ENCODE measurements around the gene KLK5. TPM values are rescaled to one million over a fixed set of nuclear protein-coding genes. Genes with fewer than 3 reads are reported as not detected.

Gene KLK5
- total and polyA plus RNA-seq, 2 of the 13 experiments (the other 11 are each of a cell fraction or from before 2014, with no cell fraction given): not detected

DNA sequence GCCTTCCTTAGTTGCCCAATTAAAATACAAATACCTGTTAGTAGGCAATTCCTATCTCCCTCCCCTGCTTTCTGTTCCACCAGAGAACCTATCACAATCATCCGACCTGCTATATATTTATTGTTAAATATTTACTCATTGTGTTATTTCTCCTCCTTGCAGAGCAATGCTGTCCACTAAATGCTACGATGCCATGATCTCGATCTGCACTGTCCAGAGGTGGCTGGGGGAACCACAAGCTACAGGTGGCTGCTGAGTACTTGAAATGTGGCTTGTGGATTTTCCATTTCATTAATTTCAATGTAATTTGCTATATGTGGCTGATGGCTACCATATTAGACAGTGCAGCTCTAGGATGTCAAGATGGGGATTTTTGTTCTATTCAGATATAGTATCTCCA is 11.4 kb upstream of the KLK5 start:
- H3K27ac ChIP-seq (ENCODE audit: extremely low read length, insufficient read depth, low read length): no peak overlapping the region
- no peak overlapping the region for H3K4me3 ChIP-seq (replicated peaks in 1 of 3; ENCODE audit: insufficient read depth in 1 of 3, low read depth in 2 of 3, low read length in 3 of 3)
- ChIA-PET POLR2A (no interaction called here), CTCF (ENCODE audit: low intra/inter-chr PET ratio, low total read pairs) (no interaction called here)
- H3K36me3 ChIP-seq (replicated peaks in 1 of 2; ENCODE audit: control insufficient read depth in 1 of 2, insufficient read depth in 2 of 2, low read length in 2 of 2): no peaks in the 10 kb centered on the region
- 2% methylated on average over 3 of the region's 3 CpGs for WGBS (ENCODE audit: low lambda C conversion rate)
- BruUV-seq (replicated peaks): no TSS peak
- peaks cover 0 to 3% of the 10 kb centered on the region in 2 experiments; a peak in 2 of 5 replicates for H3K27me3 ChIP-seq (ENCODE audit: control insufficient read depth in 1 of 2, insufficient read depth in 2 of 2, low read length in 2 of 2)
- no peak overlapping the region for H2AFZ ChIP-seq (ENCODE audit: low read length)
- H3K79me2 ChIP-seq (ENCODE audit: insufficient read depth, low read length): no peaks in the 10 kb centered on the region
- no peak overlapping the region for H3K9ac ChIP-seq (ENCODE audit: insufficient read depth, low read depth, low read length)
- no peak overlapping the region for H3K4me2 ChIP-seq (ENCODE audit: low read depth, low read length)
- no peaks in the 10 kb centered on the region for H3K9me3 ChIP-seq (ENCODE audit: low read length)
- TF ChIP-seq, protein P1, sequence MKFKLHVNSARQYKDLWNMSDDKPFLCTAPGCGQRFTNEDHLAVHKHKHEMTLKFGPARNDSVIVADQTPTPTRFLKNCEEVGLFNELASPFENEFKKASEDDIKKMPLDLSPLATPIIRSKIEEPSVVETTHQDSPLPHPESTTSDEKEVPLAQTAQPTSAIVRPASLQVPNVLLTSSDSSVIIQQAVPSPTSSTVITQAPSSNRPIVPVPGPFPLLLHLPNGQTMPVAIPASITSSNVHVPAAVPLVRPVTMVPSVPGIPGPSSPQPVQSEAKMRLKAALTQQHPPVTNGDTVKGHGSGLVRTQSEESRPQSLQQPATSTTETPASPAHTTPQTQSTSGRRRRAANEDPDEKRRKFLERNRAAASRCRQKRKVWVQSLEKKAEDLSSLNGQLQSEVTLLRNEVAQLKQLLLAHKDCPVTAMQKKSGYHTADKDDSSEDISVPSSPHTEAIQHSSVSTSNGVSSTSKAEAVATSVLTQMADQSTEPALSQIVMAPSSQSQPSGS (CRISPR knock-in tag; IDR thresholded peaks at IDR 0.05): no peak
- no peak for TF ChIP-seq NFYC (CRISPR knock-in tag; IDR thresholded peaks at IDR 0.05)
- no peak for TF ChIP-seq SMYD3 (CRISPR knock-in tag; IDR thresholded peaks at IDR 0.05)
- H3K4me1 ChIP-seq (ENCODE audit: insufficient read depth, low read length): no peaks in the 10 kb centered on the region
- H4K20me1 ChIP-seq (ENCODE audit: insufficient read depth, low read length): no peaks in the 10 kb centered on the region
- intact Hi-C loops (cut with micrococcal nuclease; ENCODE audit: unreplicated experiment) (no loop called here), in situ Hi-C loops (cut with HindIII; ENCODE audit: extremely low pct_ligation_motif_present, low pct_unique_long_range_greater_than_20kb) (no loop called here)
- ATAC-seq: no peak
- DNase-seq (ENCODE audit: low spot score): no peak
- FAIRE-seq: no peak

DNA sequence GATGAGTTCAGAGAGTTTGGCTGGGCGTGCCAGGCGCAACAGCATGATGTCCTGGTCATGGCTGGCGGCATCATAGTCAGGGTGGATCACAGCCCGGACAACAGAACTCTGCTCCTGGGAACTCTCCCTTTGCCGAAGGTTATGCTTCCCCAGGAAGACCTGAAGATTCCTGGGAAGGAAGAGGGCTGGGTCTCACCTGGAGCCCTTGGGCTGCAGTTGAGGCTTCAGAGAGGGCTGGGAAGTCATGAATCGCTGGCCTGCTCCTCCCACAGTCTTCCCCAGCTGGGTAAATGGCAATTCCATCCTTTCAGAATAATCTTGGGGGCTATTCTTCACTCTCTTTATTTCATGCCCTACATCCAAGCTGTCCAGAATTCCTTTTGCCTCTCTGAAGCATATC is 10.5 kb upstream of the KLK5 start:
- Histone ChIP-seq H3K27me3 (ENCODE audit: control insufficient read depth in 1 of 2, insufficient read depth in 2 of 2, low read length in 2 of 2) (peaks cover 0 to 3% of the 10 kb centered on the region in 2 experiments; a peak in 3 of 5 replicates), H3K9me3 (ENCODE audit: low read length) (no peaks in the 10 kb centered on the region), H3K4me2 (ENCODE audit: low read depth, low read length) (no peak overlapping the region), H3K4me3 (replicated peaks in 1 of 3; ENCODE audit: insufficient read depth in 1 of 3, low read depth in 2 of 3, low read length in 3 of 3) (no peak overlapping the region), H3K9ac (ENCODE audit: insufficient read depth, low read depth, low read length) (no peak overlapping the region), H3K4me1 (ENCODE audit: insufficient read depth, low read length) (no peaks in the 10 kb centered on the region), H3K27ac (ENCODE audit: extremely low read length, insufficient read depth, low read length) (no peak overlapping the region), H3K79me2 (ENCODE audit: insufficient read depth, low read length) (no peaks in the 10 kb centered on the region), H3K36me3 (replicated peaks in 1 of 2; ENCODE audit: control insufficient read depth in 1 of 2, insufficient read depth in 2 of 2, low read length in 2 of 2) (no peaks in the 10 kb centered on the region), H2AFZ (ENCODE audit: low read length) (no peak overlapping the region), H4K20me1 (ENCODE audit: insufficient read depth, low read length) (no peaks in the 10 kb centered on the region)
- no peak for DNase-seq (ENCODE audit: low spot score)
- ChIA-PET CTCF (ENCODE audit: low intra/inter-chr PET ratio, low total read pairs) (no interaction called here), POLR2A (no interaction called here)
- in situ Hi-C loops (cut with HindIII; ENCODE audit: extremely low pct_ligation_motif_present, low pct_unique_long_range_greater_than_20kb): no loop called here
- intact Hi-C loops (cut with micrococcal nuclease; ENCODE audit: unreplicated experiment): no loop called here
- TF ChIP-seq RFXANK (CRISPR knock-in tag; IDR thresholded peaks at IDR 0.05) (no peak), ZNF256 (CRISPR knock-in tag; conservative IDR thresholded peaks at IDR 0.05) (no peak), ZNF615 (CRISPR knock-in tag; IDR thresholded peaks at IDR 0.05; ENCODE audit: borderline replicate concordance) (no peak)
- TF ChIP-seq, protein P2, sequence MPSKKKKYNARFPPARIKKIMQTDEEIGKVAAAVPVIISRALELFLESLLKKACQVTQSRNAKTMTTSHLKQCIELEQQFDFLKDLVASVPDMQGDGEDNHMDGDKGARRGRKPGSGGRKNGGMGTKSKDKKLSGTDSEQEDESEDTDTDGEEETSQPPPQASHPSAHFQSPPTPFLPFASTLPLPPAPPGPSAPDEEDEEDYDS (CRISPR knock-in tag; IDR thresholded peaks at IDR 0.05): no peak
- TF ChIP-seq, protein P3, sequence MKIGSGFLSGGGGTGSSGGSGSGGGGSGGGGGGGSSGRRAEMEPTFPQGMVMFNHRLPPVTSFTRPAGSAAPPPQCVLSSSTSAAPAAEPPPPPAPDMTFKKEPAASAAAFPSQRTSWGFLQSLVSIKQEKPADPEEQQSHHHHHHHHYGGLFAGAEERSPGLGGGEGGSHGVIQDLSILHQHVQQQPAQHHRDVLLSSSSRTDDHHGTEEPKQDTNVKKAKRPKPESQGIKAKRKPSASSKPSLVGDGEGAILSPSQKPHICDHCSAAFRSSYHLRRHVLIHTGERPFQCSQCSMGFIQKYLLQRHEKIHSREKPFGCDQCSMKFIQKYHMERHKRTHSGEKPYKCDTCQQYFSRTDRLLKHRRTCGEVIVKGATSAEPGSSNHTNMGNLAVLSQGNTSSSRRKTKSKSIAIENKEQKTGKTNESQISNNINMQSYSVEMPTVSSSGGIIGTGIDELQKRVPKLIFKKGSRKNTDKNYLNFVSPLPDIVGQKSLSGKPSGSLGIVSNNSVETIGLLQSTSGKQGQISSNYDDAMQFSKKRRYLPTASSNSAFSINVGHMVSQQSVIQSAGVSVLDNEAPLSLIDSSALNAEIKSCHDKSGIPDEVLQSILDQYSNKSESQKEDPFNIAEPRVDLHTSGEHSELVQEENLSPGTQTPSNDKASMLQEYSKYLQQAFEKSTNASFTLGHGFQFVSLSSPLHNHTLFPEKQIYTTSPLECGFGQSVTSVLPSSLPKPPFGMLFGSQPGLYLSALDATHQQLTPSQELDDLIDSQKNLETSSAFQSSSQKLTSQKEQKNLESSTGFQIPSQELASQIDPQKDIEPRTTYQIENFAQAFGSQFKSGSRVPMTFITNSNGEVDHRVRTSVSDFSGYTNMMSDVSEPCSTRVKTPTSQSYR (CRISPR knock-in tag; IDR thresholded peaks at IDR 0.05; ENCODE audit: borderline replicate concordance): no peak
- TF ChIP-seq, protein P4, sequence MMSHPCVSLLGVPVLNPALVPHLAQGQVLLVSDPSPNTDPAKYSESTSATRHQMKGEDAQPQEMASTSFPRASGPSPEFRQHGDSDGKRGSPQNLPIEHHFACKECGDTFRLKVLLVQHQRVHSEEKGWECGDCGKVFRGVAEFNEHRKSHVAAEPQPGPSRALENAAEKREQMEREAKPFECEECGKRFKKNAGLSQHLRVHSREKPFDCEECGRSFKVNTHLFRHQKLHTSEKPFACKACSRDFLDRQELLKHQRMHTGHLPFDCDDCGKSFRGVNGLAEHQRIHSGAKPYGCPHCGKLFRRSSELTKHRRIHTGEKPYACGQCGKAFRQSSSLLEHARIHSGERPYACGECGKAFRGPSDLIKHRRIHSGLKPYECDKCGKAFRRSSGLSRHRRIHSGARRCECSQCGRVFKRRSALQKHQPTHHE (CRISPR knock-in tag; IDR thresholded peaks at IDR 0.05; ENCODE audit: borderline replicate concordance): no peak
- no peak for ATAC-seq
- no peak for FAIRE-seq
- BruUV-seq (replicated peaks): no TSS peak
- WGBS (ENCODE audit: low lambda C conversion rate): 0% methylated on average over 3 of the region's 6 CpGs
